Measurements from ENCODE around the gene PPP1R14C.

PPP1R14C gene

GRCh38 chr6:150230832-150231524 lies 88.1 kb downstream of the PPP1R14C start:
- no peak for TF ChIP-seq CTCF (IDR thresholded peaks at IDR 0.05; ENCODE audit: low read depth, low read length, missing control alignments)
- in situ Hi-C loops (cut with HindIII; ENCODE audit: low sequenced_read_pairs), result no loop called here

GRCh38 chr6:150231525-150231850 lies 88.6 kb downstream of the PPP1R14C start:
- no peak overlapping the region for H3K4me3 ChIP-seq (ENCODE audit: low read depth, low read length)
- in situ Hi-C loops (cut with HindIII; ENCODE audit: low sequenced_read_pairs), result no loop called here
- no peak for DNase-seq (ENCODE audit: low read depth)

More at GRCh38 chr6:150230832-150231524, 88.1 kb downstream of the PPP1R14C start:
- H3K4me3 ChIP-seq (ENCODE audit: low read depth, low read length), result no peak overlapping the region
- DNase-seq (ENCODE audit: low read depth), result no peak

GRCh38 chr6:150233843-150234269 lies 91.0 kb downstream of the PPP1R14C start:
- in situ Hi-C loops (cut with HindIII; ENCODE audit: low sequenced_read_pairs), result no loop called here
- no peak for TF ChIP-seq CTCF (IDR thresholded peaks at IDR 0.05; ENCODE audit: low read depth, low read length, missing control alignments)
- no peak for DNase-seq (ENCODE audit: low read depth)
- no peak overlapping the region for H3K4me3 ChIP-seq (ENCODE audit: low read depth, low read length)

More at GRCh38 chr6:150231525-150231850, 88.6 kb downstream of the PPP1R14C start:
- TF ChIP-seq CTCF (IDR thresholded peaks at IDR 0.05; ENCODE audit: low read depth, low read length, missing control alignments), result no peak

GRCh38 chr6:150235218-150235617 lies 92.4 kb downstream of the PPP1R14C start:
- in situ Hi-C loops (cut with HindIII; ENCODE audit: low sequenced_read_pairs), result no loop called here
- DNase-seq (ENCODE audit: low read depth), result no peak
- no peak overlapping the region for H3K4me3 ChIP-seq (ENCODE audit: low read depth, low read length)
- no peak for TF ChIP-seq CTCF (IDR thresholded peaks at IDR 0.05; ENCODE audit: low read depth, low read length, missing control alignments)

GRCh38 chr6:150236114-150236513 lies 93.3 kb downstream of the PPP1R14C start:
- in situ Hi-C loops (cut with HindIII; ENCODE audit: low sequenced_read_pairs), result no loop called here
- no peak for DNase-seq (ENCODE audit: low read depth)
- no peak overlapping the region for H3K4me3 ChIP-seq (ENCODE audit: low read depth, low read length)
- no peak for TF ChIP-seq CTCF (IDR thresholded peaks at IDR 0.05; ENCODE audit: low read depth, low read length, missing control alignments)

GRCh38 chr6:150236544-150236943 lies 93.7 kb downstream of the PPP1R14C start:
- DNase-seq (ENCODE audit: low read depth), result no peak
- H3K4me3 ChIP-seq (ENCODE audit: low read depth, low read length), result no peak overlapping the region
- TF ChIP-seq CTCF (IDR thresholded peaks at IDR 0.05; ENCODE audit: low read depth, low read length, missing control alignments), result no peak
- in situ Hi-C loops (cut with HindIII; ENCODE audit: low sequenced_read_pairs), result no loop called here

All from astrocyte of the cerebellum (primary cell).